ENCODE measurements around the gene ZNF3.

DNA sequence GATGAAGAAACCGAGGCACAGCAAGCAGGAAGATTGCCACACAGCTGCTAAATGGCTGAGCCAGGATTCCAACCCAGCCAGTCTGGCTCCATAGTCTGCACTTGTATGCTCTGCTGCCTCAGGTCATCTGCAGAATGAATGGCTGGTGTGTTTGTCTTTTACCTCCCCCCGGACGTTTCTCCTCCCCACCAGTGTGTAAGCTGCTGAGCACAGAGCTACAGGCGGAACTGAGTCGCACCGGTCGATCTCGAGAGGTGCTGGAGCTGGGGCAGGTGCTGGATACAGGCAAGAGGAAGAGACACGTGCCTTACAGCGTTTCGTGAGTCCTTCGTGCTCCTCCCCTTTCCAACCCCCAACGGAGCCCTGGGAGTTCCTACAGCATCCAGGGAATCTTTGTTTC, 40.5 kb upstream of the ZNF3 start:
- TF ChIP-seq, protein P1, sequence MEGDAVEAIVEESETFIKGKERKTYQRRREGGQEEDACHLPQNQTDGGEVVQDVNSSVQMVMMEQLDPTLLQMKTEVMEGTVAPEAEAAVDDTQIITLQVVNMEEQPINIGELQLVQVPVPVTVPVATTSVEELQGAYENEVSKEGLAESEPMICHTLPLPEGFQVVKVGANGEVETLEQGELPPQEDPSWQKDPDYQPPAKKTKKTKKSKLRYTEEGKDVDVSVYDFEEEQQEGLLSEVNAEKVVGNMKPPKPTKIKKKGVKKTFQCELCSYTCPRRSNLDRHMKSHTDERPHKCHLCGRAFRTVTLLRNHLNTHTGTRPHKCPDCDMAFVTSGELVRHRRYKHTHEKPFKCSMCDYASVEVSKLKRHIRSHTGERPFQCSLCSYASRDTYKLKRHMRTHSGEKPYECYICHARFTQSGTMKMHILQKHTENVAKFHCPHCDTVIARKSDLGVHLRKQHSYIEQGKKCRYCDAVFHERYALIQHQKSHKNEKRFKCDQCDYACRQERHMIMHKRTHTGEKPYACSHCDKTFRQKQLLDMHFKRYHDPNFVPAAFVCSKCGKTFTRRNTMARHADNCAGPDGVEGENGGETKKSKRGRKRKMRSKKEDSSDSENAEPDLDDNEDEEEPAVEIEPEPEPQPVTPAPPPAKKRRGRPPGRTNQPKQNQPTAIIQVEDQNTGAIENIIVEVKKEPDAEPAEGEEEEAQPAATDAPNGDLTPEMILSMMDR (IDR thresholded peaks at IDR 0.05; ENCODE audit: low read depth, low read length): no peak
- no peak for TF ChIP-seq EZH2phosphoT487 (IDR thresholded peaks at IDR 0.05; ENCODE audit: low read depth)

Measured in OCI-LY3 (cell line).